ENCODE results near the gene ADAM15.

The ADAM15 gene

GRCh38 chr1:155091071-155092051 is 40.2 kb downstream of the ADAM15 start:
- Histone ChIP-seq H3K27ac (no peak overlapping the region), H3K4me3 (no peak overlapping the region)
- DNase-seq (ENCODE audit: low spot score) = peak; percentile 83
- TF ChIP-seq, protein P1, sequence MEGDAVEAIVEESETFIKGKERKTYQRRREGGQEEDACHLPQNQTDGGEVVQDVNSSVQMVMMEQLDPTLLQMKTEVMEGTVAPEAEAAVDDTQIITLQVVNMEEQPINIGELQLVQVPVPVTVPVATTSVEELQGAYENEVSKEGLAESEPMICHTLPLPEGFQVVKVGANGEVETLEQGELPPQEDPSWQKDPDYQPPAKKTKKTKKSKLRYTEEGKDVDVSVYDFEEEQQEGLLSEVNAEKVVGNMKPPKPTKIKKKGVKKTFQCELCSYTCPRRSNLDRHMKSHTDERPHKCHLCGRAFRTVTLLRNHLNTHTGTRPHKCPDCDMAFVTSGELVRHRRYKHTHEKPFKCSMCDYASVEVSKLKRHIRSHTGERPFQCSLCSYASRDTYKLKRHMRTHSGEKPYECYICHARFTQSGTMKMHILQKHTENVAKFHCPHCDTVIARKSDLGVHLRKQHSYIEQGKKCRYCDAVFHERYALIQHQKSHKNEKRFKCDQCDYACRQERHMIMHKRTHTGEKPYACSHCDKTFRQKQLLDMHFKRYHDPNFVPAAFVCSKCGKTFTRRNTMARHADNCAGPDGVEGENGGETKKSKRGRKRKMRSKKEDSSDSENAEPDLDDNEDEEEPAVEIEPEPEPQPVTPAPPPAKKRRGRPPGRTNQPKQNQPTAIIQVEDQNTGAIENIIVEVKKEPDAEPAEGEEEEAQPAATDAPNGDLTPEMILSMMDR (IDR thresholded peaks at IDR 0.05) = peak; percentile 96

DNA sequence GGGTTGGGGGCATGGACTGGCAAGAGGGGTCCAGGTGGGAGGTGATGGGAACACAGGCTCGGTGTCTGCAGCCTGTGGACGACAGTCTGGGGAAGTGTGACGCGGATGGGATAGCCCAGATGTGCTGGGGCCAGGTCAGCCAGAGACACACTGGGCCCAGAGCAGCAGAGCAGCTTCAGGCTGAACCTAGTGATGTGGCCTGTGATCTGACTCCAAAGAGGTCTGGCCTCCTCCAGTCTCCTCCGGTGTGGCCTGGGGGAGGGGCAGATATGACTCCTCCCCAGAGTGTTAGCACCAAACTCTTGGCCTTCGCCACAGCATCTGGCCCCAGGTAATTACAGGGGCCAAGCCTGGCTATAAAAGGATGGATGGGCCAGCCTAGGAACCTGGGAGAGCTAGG is 41.0 kb downstream of the ADAM15 start:
- no peak overlapping the region for H3K4me3 ChIP-seq
- DNase-seq (ENCODE audit: low spot score) = no peak
- H3K27ac ChIP-seq = no peak overlapping the region
- TF ChIP-seq, protein P1 (IDR thresholded peaks at IDR 0.05) = no peak

DNA sequence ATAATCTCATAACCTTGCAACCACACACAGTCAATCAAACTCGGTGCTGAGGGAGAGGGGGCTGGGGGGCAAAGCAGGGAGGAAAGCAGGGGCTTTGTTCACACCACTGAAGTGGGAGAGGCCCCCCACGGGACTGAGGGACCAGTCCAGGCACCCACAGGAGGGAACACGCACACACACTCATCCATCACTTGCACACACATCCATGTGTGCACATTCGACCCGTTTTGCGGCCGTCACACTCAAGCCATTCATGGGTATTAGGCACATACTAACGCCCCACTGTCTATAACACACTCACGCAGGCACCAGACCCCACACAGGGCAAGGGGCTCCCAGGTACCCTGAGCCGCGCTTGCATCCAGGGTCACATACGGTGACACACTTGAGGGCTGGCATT is 41.5 kb downstream of the ADAM15 start:
- Histone ChIP-seq H3K27ac (no peak overlapping the region), H3K4me3 (no peak overlapping the region)
- DNase-seq (ENCODE audit: low spot score) = no peak
- TF ChIP-seq, protein P1 (IDR thresholded peaks at IDR 0.05) = no peak

- TF ChIP-seq, protein P1 (IDR thresholded peaks at IDR 0.05) = peak; percentile 11
- Histone ChIP-seq H3K4me3 (no peak overlapping the region), H3K27ac (peak overlapping the region; percentile 19 to 66)
- DNase-seq (ENCODE audit: low spot score) = no peak
These were observed 43.0 kb downstream of the ADAM15 start for GRCh38 chr1:155093911-155094621.

DNA sequence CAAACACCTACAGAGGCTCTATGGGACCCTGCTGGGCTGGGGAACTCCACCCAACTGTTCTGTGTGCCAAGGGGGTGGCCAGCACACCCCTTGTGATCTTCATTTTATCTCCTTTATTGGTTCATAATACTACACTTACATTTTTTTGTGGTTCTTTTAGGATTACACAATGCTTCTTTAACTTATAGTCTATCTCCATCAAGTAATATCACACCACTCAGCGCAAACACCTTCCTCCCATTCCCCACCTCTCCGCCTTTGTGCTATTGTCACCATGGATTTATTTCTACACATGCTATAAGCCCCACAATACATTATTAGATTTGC is 43.5 kb downstream of the ADAM15 start:
- TF ChIP-seq, protein P1 (IDR thresholded peaks at IDR 0.05) = no peak
- DNase-seq (ENCODE audit: low spot score) = no peak
- H3K27ac ChIP-seq = peak overlapping the region; percentile 19 to 66
- H3K4me3 ChIP-seq = no peak overlapping the region

GRCh38 chr1:155099331-155099730 is 48.2 kb downstream of the ADAM15 start:
- Histone ChIP-seq H3K27ac (no peak overlapping the region), H3K4me3 (no peak overlapping the region)
- TF ChIP-seq, protein P1 (IDR thresholded peaks at IDR 0.05) = no peak
- DNase-seq (ENCODE audit: low spot score) = no peak

Measured in coronary artery (tissue), 2 donors.